RWPE1 (cell line): ENCODE measurements around the gene KISS1.

Experiments used
- CTCF ChIA-PET: fragments of 350-600 bp; sonication (Branson Sonifier 250); formaldehyde crosslinking; extraction: SDS; loops from one replicate; lab custom pipeline; 2021; lab: Yijun Ruan, JAX
- POLR2A ChIA-PET: fragments of 400-600 bp; formaldehyde crosslinking; extraction: SDS; loops from one replicate; lab custom pipeline; 2020; ENCODE audit warnings: antibody characterized with exemption; ENCODE audit not compliant: low non-redundant PET; lab: Yijun Ruan, JAX
- DNase-seq: peaks from one replicate; pipeline ENCODE4 v3.0.0; 2012; ENCODE audit warnings: low spot score
- H3K27ac ChIP-seq: fragments of 450-650 bp; 2 replicates; pipeline ENCODE4 v1.5.1; 2017
- TF ChIP-seq, protein P1 (sequence below): fragments of 450-650 bp; conservative IDR thresholded peaks from 2 replicates; pipeline ENCODE4 v1.5.1; 2017; ENCODE audit warnings: low read depth, mild to moderate bottlenecking

KISS1 gene

DNA sequence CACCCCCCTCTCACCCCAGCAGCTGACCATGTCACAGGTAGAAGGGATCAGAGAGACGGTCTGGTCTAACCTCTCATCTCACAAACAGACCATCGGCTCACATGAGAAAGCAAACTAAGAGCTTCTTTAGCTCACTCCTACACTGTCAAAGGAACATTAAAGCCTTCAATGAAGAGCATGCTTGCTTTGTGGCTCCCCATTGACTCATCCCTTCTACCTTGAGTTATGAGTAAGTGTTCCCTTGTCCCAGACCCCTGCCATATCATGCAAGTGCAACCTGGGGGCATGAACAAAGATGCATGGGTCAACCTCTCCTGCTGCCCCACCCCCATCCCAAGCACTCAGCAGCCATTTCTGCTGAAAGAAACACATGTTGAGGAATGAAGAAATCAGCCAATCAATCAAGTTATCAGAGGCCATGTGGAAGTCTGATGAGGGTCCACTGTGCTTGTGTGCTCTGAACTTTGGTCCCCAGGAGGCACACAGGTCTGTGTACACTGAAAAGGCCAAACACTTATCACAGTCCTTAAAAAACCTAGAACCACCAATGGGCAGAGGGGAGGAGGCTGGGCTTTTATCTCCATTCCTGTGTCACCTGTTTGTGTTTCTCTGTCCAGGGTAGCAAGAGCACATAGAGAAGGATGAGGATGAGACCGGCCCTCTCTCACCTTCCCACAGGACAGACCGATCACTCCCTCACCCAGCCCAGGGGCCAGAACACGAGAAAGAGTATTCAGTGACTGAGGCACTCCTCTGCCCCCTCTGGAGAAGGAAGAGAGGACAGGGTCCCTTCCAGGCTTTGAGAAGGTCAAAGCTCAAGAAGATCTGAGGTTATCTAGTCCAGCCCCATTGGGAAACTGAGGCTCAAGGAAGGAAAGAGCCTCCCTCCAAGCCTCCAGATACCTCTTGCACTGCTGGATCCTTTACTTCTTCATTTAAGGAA is 54.0 kb downstream of the KISS1 start:
- no peak for DNase-seq
- POLR2A ChIA-PET: no interaction called here
- TF ChIP-seq, protein P1, sequence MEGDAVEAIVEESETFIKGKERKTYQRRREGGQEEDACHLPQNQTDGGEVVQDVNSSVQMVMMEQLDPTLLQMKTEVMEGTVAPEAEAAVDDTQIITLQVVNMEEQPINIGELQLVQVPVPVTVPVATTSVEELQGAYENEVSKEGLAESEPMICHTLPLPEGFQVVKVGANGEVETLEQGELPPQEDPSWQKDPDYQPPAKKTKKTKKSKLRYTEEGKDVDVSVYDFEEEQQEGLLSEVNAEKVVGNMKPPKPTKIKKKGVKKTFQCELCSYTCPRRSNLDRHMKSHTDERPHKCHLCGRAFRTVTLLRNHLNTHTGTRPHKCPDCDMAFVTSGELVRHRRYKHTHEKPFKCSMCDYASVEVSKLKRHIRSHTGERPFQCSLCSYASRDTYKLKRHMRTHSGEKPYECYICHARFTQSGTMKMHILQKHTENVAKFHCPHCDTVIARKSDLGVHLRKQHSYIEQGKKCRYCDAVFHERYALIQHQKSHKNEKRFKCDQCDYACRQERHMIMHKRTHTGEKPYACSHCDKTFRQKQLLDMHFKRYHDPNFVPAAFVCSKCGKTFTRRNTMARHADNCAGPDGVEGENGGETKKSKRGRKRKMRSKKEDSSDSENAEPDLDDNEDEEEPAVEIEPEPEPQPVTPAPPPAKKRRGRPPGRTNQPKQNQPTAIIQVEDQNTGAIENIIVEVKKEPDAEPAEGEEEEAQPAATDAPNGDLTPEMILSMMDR: no peak
- H3K27ac ChIP-seq: no peak overlapping the region
- CTCF ChIA-PET: interaction anchor here (0.5 to 1.1 kb wide), 4 partner anchors 13 to 314 kb away, joined by 3 to 4 read pairs (median 3); no protein-coding TSS in a partner anchor

DNA sequence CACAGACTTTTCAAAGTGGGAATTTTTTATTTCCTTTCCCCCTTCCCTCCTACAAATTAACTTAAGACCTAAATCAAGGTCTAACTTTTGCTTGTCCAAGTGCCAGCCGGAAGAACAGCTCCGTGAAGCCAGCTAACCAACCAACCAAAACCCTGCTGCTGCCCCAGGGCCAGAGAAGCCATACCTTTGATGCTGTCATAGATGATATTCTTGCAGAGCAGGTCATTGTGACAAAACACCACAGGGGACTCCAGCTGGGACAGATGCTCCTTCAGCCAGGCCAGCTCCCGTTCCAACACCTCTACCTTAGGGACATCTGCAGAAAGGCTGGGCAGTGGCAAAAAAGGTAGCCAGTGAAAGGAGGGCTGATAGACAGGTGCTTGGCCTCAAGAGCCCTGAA is 55.2 kb downstream of the KISS1 start:
- no peak overlapping the region for H3K27ac ChIP-seq
- DNase-seq: no peak
- TF ChIP-seq, protein P1: no peak
- ChIA-PET POLR2A (no interaction called here), CTCF (interaction anchor here (0.6 to 1.1 kb wide), 3 partner anchors 66 to 1926 kb away, joined by 3 to 4 read pairs (median 3); no protein-coding TSS in a partner anchor)
